ENCODE measurements around the gene LRRC46. TPM values are rescaled to one million over a fixed set of nuclear protein-coding genes. Genes with fewer than 3 reads are reported as not detected.

The LRRC46 gene
- total and polyA plus RNA-seq, 9 of the 15 experiments (the other 6 are each of a cell fraction or from before 2014, with no cell fraction given) = 0.39 to 1.4 (median 0.53) TPM; not detected in 1

- TF ChIP-seq ZSCAN32 (CRISPR knock-in tag; IDR thresholded peaks at IDR 0.05) (no peak), U2AF2 (optimal IDR thresholded peaks at IDR 0.05; ENCODE audit: low read depth, low read length) (no peak), TCFL5 (CRISPR knock-in tag; conservative IDR thresholded peaks at IDR 0.05) (no peak), KLF6 (CRISPR knock-in tag; IDR thresholded peaks at IDR 0.05; ENCODE audit: borderline replicate concordance) (no peak), NFIX (CRISPR knock-in tag; IDR thresholded peaks at IDR 0.05; ENCODE audit: low read depth) (no peak), COPS2 (conservative IDR thresholded peaks at IDR 0.05) (no peak), TSC22D4 (tag; IDR thresholded peaks at IDR 0.05) (no peak), TOE1 (IDR thresholded peaks at IDR 0.05; ENCODE audit: borderline replicate concordance) (no peak; the same call in 1 of the 2 replicates), TOE1 (CRISPR knock-in tag; IDR thresholded peaks at IDR 0.05; ENCODE audit: borderline replicate concordance, low read depth) (no peak), RBFOX2 (IDR thresholded peaks at IDR 0.05; ENCODE audit: low read depth, low read length) (peak; percentile 85), SMAD2 (IDR thresholded peaks at IDR 0.05; ENCODE audit: low read depth, low read length) (no peak), ZNF408 (CRISPR knock-in tag; IDR thresholded peaks at IDR 0.05; ENCODE audit: low read depth) (no peak), ZKSCAN3 (CRISPR knock-in tag; IDR thresholded peaks at IDR 0.05) (no peak), XRCC5 (IDR thresholded peaks at IDR 0.05; ENCODE audit: low read depth, low read length) (no peak), SREBF1 (IDR thresholded peaks at IDR 0.05; ENCODE audit: borderline replicate concordance, low read depth, low read length) (no peak), E2F8 (IDR thresholded peaks at IDR 0.05; ENCODE audit: low read depth, partially characterized antibody) (no peak), GABPA (tag; conservative IDR thresholded peaks at IDR 0.05; ENCODE audit: low read depth) (no peak)
- TF ChIP-seq, protein P1, sequence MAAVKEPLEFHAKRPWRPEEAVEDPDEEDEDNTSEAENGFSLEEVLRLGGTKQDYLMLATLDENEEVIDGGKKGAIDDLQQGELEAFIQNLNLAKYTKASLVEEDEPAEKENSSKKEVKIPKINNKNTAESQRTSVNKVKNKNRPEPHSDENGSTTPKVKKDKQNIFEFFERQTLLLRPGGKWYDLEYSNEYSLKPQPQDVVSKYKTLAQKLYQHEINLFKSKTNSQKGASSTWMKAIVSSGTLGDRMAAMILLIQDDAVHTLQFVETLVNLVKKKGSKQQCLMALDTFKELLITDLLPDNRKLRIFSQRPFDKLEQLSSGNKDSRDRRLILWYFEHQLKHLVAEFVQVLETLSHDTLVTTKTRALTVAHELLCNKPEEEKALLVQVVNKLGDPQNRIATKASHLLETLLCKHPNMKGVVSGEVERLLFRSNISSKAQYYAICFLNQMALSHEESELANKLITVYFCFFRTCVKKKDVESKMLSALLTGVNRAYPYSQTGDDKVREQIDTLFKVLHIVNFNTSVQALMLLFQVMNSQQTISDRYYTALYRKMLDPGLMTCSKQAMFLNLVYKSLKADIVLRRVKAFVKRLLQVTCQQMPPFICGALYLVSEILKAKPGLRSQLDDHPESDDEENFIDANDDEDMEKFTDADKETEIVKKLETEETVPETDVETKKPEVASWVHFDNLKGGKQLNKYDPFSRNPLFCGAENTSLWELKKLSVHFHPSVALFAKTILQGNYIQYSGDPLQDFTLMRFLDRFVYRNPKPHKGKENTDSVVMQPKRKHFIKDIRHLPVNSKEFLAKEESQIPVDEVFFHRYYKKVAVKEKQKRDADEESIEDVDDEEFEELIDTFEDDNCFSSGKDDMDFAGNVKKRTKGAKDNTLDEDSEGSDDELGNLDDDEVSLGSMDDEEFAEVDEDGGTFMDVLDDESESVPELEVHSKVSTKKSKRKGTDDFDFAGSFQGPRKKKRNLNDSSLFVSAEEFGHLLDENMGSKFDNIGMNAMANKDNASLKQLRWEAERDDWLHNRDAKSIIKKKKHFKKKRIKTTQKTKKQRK (IDR thresholded peaks at IDR 0.05; ENCODE audit: borderline replicate concordance, low read depth, low read length) = no peak
- TF ChIP-seq, protein P2, sequence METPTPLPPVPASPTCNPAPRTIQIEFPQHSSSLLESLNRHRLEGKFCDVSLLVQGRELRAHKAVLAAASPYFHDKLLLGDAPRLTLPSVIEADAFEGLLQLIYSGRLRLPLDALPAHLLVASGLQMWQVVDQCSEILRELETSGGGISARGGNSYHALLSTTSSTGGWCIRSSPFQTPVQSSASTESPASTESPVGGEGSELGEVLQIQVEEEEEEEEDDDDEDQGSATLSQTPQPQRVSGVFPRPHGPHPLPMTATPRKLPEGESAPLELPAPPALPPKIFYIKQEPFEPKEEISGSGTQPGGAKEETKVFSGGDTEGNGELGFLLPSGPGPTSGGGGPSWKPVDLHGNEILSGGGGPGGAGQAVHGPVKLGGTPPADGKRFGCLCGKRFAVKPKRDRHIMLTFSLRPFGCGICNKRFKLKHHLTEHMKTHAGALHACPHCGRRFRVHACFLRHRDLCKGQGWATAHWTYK (CRISPR knock-in tag; IDR thresholded peaks at IDR 0.05) = no peak
Observed at GRCh38 chr17:47850692-47851573, 19.5 kb downstream of the LRRC46 start, which contains the start of gene SP6 (continued).
